Mammary epithelial cell (primary cell): ENCODE data around the gene MAEA.

Experiments used
- CTCF ChIP-seq, 2 donors: IDR thresholded peaks in 1 of 2; conservative IDR thresholded peaks in 1 of 2; 2 replicates each; pipeline ENCODE4 v1.5.1; 2011 to 2012; ENCODE audit warnings: inconsistent platforms in 2 of 2, low read length in 2 of 2, mild to moderate bottlenecking in 2 of 2, control low read depth in 1 of 2, low read depth in 1 of 2; ENCODE audit not compliant: insufficient read depth in 1 of 2; ENCODE audit errors: extremely low read depth in 1 of 2
- EZH2 ChIP-seq: IDR thresholded peaks from 2 replicates; pipeline ENCODE4 v1.6.1; 2012; ENCODE audit warnings: low read length, inconsistent platforms, borderline replicate concordance

DNA sequence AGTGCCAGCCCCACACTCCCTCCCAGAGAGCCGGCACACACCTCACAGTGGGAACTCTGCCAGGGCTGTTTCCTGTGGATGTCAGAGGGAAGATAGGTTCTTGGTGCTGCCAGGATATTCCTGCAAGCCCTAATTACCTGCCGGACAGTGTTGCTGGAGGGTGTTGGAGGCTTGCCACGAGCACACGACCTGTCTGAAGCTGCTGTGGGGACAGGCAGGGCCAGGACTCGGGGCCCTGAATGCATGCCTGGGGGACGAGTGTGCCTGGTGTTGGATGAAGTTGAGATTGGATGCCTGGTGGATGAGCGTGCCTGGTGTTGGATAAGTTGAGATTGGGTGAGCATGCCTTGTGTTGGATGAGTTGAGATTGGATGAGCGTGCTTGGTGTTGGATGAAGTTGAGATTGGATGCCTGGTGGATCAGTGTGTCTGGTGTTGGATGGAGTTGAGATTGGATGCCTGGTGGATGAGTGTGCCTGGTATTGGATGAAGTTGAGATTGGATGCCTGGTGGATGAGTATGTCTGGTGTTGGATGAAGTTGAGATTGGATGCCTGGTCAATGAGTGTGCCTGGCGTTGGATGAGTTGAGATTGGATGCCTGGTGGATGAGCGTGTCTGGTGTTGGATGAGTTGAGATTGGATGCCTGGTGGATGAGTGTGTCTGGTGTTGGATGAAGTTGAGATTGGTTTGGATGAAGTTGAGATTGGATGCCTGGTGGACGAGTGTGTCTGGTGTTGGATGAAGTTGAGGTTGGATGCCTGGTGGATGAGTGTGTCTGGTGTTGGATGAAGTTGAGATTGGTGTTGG is 34.1 kb downstream of the MAEA start:
- TF ChIP-seq CTCF (conservative IDR thresholded peaks at IDR 0.05 in 1 of 2, IDR thresholded peaks at IDR 0.05 in 1 of 2; ENCODE audit: extremely low read depth in 1 of 2, insufficient read depth in 1 of 2, low read depth in 1 of 2, low read length in 2 of 2) (no peak), EZH2 (no peak)
